NCI-H510A treated with DMSO at 0.1 percent for 48 hours (cell line): Measurements from ENCODE around the gene GNB5.
"Not testable (repeated sequence)": the region's sequence is repeated elsewhere in the genome, so short reads cannot be mapped to it uniquely, and the experiment has no call there.

ENCODE experiments used
- DNase-seq: peaks from one replicate; lab custom pipeline; 2025; lab: John Stamatoyannopoulos, UW

GNB5 gene

DNA sequence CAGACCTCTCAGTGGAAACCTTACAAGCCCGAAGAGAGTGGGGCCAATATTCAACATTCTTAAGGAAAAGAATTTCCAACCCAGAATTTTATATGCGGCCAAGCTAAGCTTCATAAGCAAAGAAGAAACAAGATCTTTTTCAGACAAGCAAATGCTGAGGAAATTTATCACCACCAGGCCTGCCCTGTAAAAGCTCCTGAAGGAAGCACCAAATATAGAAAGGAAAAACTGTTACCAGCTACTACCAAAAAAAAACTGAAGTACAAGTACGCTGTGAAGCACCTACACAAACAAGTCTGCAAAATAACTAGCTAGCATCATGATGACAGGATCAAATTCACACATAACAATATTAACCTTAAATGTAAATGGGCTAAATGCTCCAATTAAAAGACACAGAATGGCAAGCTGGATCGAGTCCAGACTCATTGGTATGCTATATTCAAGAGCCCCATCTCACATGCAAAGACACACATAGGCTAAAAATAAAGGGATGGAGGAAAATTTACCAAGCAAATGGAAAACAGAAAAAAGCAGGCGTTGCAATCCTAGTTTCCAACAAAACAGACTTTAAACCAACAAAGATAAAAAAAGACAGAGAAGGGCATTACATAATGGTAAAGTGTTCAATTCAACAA is 25.6 kb downstream of the GNB5 start:
- DNase-seq = not testable (repeated sequence)

DNA sequence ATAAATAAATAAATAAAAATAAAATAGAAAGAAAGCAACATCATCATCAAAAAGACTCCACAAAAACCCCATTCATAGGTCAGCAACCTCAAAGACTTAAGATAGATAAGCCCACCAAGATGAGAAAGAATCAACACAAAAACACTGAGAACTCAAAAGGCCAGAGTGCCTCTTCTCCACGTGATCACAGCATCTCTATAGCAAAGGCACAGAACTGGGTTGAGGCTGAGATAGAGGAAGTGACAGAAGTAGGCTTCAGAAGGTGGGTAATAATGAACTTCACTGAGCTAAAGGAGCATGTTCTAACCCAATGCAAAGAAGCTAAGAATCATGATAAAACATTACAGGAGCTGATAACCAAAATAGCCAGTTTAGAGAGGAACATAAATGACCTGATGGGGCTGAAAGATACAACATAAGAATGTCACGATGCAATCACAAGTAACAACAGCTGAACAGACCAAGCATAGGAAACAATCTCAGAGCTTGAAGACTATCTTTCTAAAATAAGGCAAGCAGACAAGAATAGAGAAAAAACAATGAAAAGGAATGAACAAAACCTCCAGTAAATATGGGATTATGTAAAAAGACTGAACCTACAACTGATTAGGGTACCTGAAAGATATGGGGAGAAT is 26.4 kb downstream of the GNB5 start:
- DNase-seq = no peak

DNA sequence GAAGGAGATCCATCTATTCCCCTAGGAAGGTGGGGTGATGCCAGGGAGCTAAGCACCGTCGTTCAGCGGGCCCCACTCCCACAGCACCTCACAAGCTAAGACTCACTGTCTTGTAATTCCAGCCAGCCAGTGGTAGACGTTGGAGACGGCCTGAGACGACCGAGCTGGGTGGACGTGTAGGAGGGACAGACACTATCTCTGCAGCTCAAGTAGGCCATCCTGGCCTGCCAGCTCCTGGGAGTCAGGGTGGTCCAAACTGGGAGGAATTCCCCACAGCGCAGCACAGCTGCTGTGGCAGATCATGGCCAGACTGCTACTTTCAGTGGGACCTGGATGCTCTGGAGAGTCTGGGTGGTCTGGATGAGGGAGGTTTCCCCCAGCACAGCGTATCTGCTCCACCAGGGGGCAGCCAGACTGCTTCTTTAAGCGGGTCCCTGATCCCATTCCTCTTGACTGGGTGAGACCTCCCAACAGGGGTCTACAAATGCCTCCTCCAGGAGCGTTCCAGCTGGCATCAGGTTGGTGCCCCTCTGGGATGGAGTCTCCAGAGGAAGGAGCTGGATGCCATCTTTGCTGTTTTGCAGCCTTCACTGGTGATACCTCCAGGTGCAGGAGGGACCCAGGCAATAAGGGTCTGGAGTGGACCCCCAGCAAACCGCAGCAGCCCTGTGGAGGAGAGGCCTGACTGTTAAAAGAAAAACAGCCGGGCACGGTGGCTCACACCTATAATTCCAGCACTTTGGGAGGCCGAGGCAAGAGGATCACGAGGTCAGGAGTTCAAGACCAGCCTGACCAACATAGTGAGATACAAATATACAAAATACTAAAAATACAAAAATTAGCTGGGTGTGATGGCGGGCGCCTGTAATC is 27.6 kb downstream of the GNB5 start:
- DNase-seq = no peak

GRCh38 chr15:52162876-52163275 is 28.3 kb downstream of the GNB5 start:
- no peak for DNase-seq

DNA sequence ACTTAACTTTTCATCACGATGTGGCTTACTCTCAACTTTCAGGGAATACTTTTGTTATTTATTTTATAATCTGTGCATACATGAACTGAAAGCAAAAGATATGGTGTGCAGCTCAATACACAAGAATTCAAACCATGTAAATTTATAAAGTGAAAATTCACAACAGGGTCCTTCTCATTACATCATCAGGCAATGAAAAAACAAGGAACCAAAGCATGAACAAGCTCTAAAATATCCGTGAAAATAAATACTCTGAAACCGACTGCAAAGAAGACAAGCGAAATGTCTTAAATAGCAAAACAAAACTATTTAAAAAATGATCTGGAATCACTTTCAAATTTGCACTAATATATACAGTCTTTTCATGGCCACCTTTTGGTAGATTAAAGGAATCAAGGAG is 28.9 kb downstream of the GNB5 start:
- DNase-seq = no peak

- DNase-seq = no peak
These were observed 29.7 kb downstream of the GNB5 start for GRCh38 chr15:52161406-52161966.

DNA sequence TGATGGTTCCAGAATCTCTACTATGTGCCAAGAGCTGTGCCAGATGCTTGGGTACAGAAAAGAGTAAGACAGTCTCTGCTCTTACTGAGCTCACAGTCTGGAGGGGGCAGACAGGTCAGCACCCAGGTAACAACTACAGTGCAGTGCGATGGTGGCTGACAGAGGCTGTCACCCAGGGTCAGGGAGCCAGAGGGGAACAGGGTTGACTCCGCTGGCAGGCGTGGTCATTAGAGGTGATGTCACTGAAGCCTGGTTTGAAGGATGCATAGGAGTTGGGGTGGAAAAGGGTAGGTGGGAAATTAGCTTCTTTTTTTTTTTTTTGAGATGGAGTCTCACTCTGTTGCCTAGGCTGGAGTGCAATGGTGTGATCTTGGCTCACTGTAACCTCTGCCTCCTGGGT is 31.5 kb downstream of the GNB5 start:
- no peak for DNase-seq

GRCh38 chr15:52158084-52158765 is 33.0 kb downstream of the GNB5 start:
- no peak for DNase-seq

- no peak for DNase-seq
These were observed 35.3 kb downstream of the GNB5 start for GRCh38 chr15:52155878-52156277.

- DNase-seq = no peak
These were observed 36.0 kb downstream of the GNB5 start for GRCh38 chr15:52154896-52155865.

GRCh38 chr15:52153900-52154895 is 37.0 kb downstream of the GNB5 start:
- DNase-seq = no peak

- DNase-seq = no peak
These were observed 39.8 kb downstream of the GNB5 start for GRCh38 chr15:52151353-52151752.

DNA sequence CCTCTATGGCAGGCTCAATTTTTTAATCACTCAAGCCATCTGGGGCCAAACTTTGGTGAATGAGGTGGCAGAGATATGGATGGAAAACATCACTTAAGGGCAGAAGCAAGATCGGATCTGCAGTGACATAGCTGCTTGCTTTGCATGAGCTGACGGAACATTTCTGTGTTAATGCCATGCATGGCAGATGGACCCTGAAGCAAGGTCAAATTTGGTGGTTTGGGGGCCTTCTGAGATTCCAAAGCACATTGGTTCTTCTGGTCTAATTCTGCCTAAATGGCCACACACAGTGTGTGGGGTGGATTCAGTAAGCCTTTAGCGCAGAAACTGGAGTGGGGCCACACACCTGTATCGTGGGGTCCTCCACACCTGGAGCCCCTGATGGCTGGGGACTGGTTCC is 40.3 kb downstream of the GNB5 start:
- DNase-seq = no peak

GRCh38 chr15:52150043-52150825 is 41.0 kb downstream of the GNB5 start:
- no peak for DNase-seq

DNA sequence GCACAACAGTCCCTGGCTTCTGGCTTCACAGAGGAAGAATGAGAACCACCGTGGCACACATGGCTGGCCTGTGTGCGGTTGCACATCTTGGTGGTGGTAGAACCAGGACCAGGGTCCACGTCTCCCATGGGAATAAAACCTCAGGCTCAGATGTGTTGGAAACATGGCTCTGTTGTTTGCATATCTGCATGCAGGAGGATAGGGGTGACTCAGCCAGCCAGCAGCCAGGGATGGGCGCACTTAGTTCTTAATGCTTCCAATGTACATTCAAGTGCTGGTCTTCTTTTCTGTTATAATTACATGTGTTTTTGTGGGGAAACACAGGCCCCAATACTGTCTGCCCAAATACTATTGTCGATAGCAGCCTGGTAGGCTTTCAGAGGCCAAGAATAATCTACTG is 42.8 kb downstream of the GNB5 start:
- no peak for DNase-seq

- DNase-seq = no peak
These were observed 44.4 kb downstream of the GNB5 start for GRCh38 chr15:52146776-52147175.

DNA sequence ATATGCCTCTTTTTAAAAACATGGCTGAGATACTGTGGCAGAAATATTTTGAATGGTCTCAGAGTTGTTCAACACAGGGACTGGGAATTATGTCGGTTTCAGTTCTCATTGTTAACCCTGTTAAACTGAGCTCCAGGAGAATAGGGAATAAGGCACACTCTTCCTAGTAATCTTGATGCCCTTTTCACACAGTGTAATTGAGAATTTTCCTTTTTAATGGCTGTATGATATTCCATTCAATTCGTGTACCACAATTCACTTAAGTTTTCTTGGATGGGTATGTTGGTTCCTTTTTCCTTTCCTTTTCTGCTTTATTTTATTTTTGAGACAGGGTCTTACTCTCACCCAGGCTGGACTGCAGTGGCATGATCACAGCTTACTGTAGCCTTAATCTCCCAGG is 44.9 kb downstream of the GNB5 start:
- no peak for DNase-seq

DNA sequence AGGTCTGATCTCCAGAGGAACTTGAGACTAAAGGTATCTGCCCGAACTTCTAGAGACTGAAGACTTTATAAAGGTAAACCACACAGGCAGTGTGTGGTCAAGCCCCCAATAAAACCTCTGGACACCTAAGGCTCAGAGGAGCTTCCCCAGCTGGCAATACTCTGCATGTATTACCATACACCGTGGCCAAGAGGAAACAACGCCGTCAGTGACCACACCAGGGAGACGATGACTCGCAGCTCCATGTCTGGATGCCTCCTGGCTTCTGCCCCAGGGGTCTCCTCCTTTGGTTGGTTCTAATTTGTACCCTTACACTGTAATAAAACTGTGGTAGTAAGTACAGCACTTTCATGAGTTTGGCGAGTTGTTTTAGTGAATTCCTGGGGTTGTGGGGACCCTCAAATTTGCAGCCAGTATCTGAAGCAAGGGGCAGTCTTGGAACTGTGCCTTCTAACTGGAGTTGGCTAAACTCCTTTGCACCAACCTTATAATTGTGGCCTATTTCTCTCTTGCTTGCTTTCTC is 46.5 kb downstream of the GNB5 start:
- no peak for DNase-seq

DNA sequence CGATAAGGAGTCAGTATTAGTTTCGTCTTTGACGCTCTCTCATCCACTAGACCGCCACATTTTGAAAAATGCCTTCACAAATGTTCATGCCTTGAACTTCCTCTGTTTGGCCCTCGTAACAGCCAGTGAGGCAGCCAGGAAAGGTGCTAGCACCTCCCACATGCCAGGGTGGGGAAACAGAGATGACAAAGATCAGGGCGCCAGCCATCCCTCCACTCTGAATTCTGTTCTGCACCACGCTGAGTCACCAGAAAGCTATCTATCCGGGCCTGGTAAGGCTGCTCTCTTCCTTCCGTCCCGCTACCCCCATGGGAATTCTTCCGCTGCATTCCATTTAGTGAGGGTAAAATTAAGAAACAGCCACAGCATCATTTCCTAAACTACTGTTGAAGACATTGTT is 47.3 kb downstream of the GNB5 start:
- no peak for DNase-seq
